GM23338 (cell line): ENCODE data around the gene IDH1. TPM values are rescaled to one million over a fixed set of nuclear protein-coding genes. Genes with fewer than 3 reads are reported as not detected.
"Not testable (repeated sequence)": the region's sequence is repeated elsewhere in the genome, so short reads cannot be mapped to it uniquely, and the experiment has no call there.

Experiments used
- ATAC-seq: fragments of 200-7000 bp; cut with Tn5 transposase; 3 replicates; pipeline ENCODE4 v1.9.1; 2020
- DNase-seq: peaks from one replicate; pipeline ENCODE4 v3.0.0-alpha.2; 2015; ENCODE audit warnings: low spot score
- H2AFZ ChIP-seq: fragments of 200-600 bp; sonication (generic); 2 replicates; pipeline ENCODE4 v1.8.0; 2016; ENCODE audit warnings: antibody characterized with exemption, mild to moderate bottlenecking, moderate library complexity
- H3F3A ChIP-seq: fragments of 200-600 bp; sonication (generic); replicated peaks from 2 replicates; pipeline ENCODE4 v1.8.0; 2017; ENCODE audit warnings: antibody characterized with exemption, mixed run types, low read depth
- H3K27ac ChIP-seq: fragments of 200-600 bp; sonication (generic); 2 replicates; pipeline ENCODE4 v1.6.1; 2016; ENCODE audit warnings: low read depth
- H3K27me3 ChIP-seq: fragments of 200-600 bp; sonication (generic); 2 replicates; pipeline ENCODE4 v1.8.0; 2016; ENCODE audit warnings: mild to moderate bottlenecking, mixed run types, moderate library complexity; ENCODE audit not compliant: insufficient read depth
- H3K36me3 ChIP-seq: fragments of 200-600 bp; sonication (generic); 2 replicates; pipeline ENCODE4 v1.8.0; 2016; ENCODE audit warnings: mild to moderate bottlenecking; ENCODE audit not compliant: insufficient read depth
- H3K4me1 ChIP-seq: fragments of 200-600 bp; sonication (generic); 2 replicates; pipeline ENCODE4 v1.8.0; 2016; ENCODE audit warnings: mild to moderate bottlenecking, moderate library complexity; ENCODE audit not compliant: insufficient read depth
- H3K4me2 ChIP-seq: fragments of 200-600 bp; sonication (generic); 2 replicates; pipeline ENCODE4 v1.7.1; 2017; ENCODE audit warnings: mixed run types
- H3K4me3 ChIP-seq: fragments of 200-600 bp; sonication (generic); 2 replicates; pipeline ENCODE4 v1.6.1; 2016; ENCODE audit warnings: mixed run types
- H3K79me2 ChIP-seq: fragments of 200-600 bp; sonication (generic); replicated peaks from 2 replicates; pipeline ENCODE4 v1.8.0; 2017; ENCODE audit warnings: mild to moderate bottlenecking; ENCODE audit not compliant: insufficient read depth
- H3K9me2 ChIP-seq: fragments of 200-600 bp; sonication (generic); 2 replicates; pipeline ENCODE4 v1.8.0; 2017; ENCODE audit not compliant: insufficient read depth
- H4K20me1 ChIP-seq: fragments of 200-600 bp; sonication (generic); replicated peaks from 2 replicates; pipeline ENCODE4 v1.8.0; 2017; ENCODE audit warnings: mild to moderate bottlenecking; ENCODE audit not compliant: insufficient read depth
- H3K27ac Mint-ChIP-seq: 2 replicates; pipeline ENCODE4 v1.8.0; 2020; ENCODE audit warnings: inconsistent platforms, mild to moderate bottlenecking, moderate library complexity, mixed read lengths
- H3K27me3 Mint-ChIP-seq: 3 replicates; pipeline ENCODE4 v1.8.0; 2022; ENCODE audit warnings: low read depth, mild to moderate bottlenecking, moderate library complexity, mixed read lengths, inconsistent platforms; ENCODE audit not compliant: insufficient read depth, poor library complexity
- H3K36me3 Mint-ChIP-seq: 3 replicates; pipeline ENCODE4 v1.8.0; 2021; ENCODE audit warnings: low read depth, mild to moderate bottlenecking, inconsistent platforms, moderate library complexity, mixed read lengths
- H3K4me1 Mint-ChIP-seq: 3 replicates; pipeline ENCODE4 v1.8.0; 2020; ENCODE audit warnings: mild to moderate bottlenecking, inconsistent platforms, mixed read lengths
- H3K4me3 Mint-ChIP-seq: 3 replicates; pipeline ENCODE4 v1.8.0; 2021; ENCODE audit warnings: moderate library complexity, mild to moderate bottlenecking, inconsistent platforms, mixed read lengths
- H3K9me3 Mint-ChIP-seq: 3 replicates; pipeline ENCODE4 v1.8.0; 2020; ENCODE audit warnings: moderate library complexity, mild to moderate bottlenecking, inconsistent platforms, mixed read lengths
- CTCF ChIP-seq, 2 experiments: fragments of 200-600 bp in 1 of 2; sonication (generic) in 1 of 2; conservative IDR thresholded peaks; 2 replicates each; pipeline versions ENCODE4 v1.5.1 to v1.6.1; 2016 to 2017; ENCODE audit warnings: antibody characterized with exemption in 2 of 2, low read depth in 2 of 2, mild to moderate bottlenecking in 2 of 2, moderate library complexity in 1 of 2
- EZH2 ChIP-seq: fragments of 200-600 bp; sonication (generic); IDR thresholded peaks from one replicate; pipeline ENCODE4 v1.8.0; 2017; ENCODE audit warnings: antibody characterized with exemption, mild to moderate bottlenecking, low read depth; ENCODE audit not compliant: unreplicated experiment
- EZH2phosphoT487 ChIP-seq: fragments of 200-600 bp; sonication (generic); IDR thresholded peaks from one replicate; pipeline ENCODE4 v1.8.1; 2018; ENCODE audit warnings: antibody characterized with exemption; ENCODE audit not compliant: unreplicated experiment
- JUNB ChIP-seq: IDR thresholded peaks from one replicate; pipeline ENCODE4 v1.6.1; 2016; ENCODE audit warnings: antibody characterized with exemption; ENCODE audit not compliant: unreplicated experiment
- POLR2AphosphoS5 ChIP-seq: IDR thresholded peaks from 2 replicates; pipeline ENCODE4 v1.6.1; 2016; ENCODE audit warnings: antibody characterized with exemption, low read depth
- ZNF114 ChIP-seq: fragments of 250-450 bp; sonication (Bioruptor Pico); IDR thresholded peaks from 2 replicates; pipeline ENCODE4 v1.5.0; 2020; ENCODE audit warnings: mild to moderate bottlenecking, moderate library complexity
- polyA plus RNA-seq: library from polyadenylated mRNA; unstranded; fragments of >200 nt; fragmentation: Nextera tagmentation; extraction: Ambion mirVana; gene quantifications from 2 replicates; pipeline ENCODE4 v1.2.1, GENCODE V29; 2016
- total RNA-seq: library from RNA; depleted of rRNA; stranded (reverse); fragments of >200 nt; shearing (Covaris generic); gene quantifications from 2 replicates; pipeline ENCODE4 v1.2.3, GENCODE V29; 2014
- TF ChIP-seq, protein P1 (sequence below): IDR thresholded peaks from 2 replicates; pipeline ENCODE4 v1.6.1; 2016; ENCODE audit warnings: antibody characterized with exemption

IDH1 gene
- total and polyA plus RNA-seq, 2 experiments from 2014 or later, result 315 to 536 TPM

- Mint-ChIP-seq H3K4me1 (no peaks in the 10 kb centered on the region; the same call in 2 of the 3 replicates), H3K4me3 (no peak overlapping the region), H3K9me3 (peaks cover 12% of the 10 kb centered on the region), H3K36me3 (peaks cover 10% of the 10 kb centered on the region), H3K27me3 (peaks cover 5% of the 10 kb centered on the region), H3K27ac (no peak overlapping the region)
- H3K27ac ChIP-seq, result no peak overlapping the region
- ATAC-seq, result no peak
- H3F3A ChIP-seq, result no peaks in the 10 kb centered on the region
- H3K4me3 ChIP-seq, result no peak overlapping the region
- H3K9me2 ChIP-seq, result peaks cover 6% of the 10 kb centered on the region; the same call in 1 of the 2 replicates
- H4K20me1 ChIP-seq, result no peaks in the 10 kb centered on the region
- no peak for DNase-seq
- H2AFZ ChIP-seq, result no peak overlapping the region
- H3K4me1 ChIP-seq, result no peaks in the 10 kb centered on the region
- H3K79me2 ChIP-seq, result no peaks in the 10 kb centered on the region
- H3K4me2 ChIP-seq, result no peak overlapping the region
- H3K36me3 ChIP-seq, result no peaks in the 10 kb centered on the region
- no peaks in the 10 kb centered on the region for H3K27me3 ChIP-seq
- no peak for TF ChIP-seq ZNF114 (CRISPR knock-in tag)
- no peak for TF ChIP-seq POLR2AphosphoS5
- TF ChIP-seq EZH2phosphoT487, result no peak
- no peak for TF ChIP-seq EZH2
- no peak for TF ChIP-seq CTCF (conservative IDR thresholded peaks at IDR 0.05; ENCODE audit: low read depth in 2 of 2)
- TF ChIP-seq, protein P1, sequence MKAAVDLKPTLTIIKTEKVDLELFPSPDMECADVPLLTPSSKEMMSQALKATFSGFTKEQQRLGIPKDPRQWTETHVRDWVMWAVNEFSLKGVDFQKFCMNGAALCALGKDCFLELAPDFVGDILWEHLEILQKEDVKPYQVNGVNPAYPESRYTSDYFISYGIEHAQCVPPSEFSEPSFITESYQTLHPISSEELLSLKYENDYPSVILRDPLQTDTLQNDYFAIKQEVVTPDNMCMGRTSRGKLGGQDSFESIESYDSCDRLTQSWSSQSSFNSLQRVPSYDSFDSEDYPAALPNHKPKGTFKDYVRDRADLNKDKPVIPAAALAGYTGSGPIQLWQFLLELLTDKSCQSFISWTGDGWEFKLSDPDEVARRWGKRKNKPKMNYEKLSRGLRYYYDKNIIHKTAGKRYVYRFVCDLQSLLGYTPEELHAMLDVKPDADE, result no peak
- no peak for TF ChIP-seq JUNB
Measured at GRCh38 chr2:208222351-208222750, 32.5 kb downstream of the IDH1 start.

DNA sequence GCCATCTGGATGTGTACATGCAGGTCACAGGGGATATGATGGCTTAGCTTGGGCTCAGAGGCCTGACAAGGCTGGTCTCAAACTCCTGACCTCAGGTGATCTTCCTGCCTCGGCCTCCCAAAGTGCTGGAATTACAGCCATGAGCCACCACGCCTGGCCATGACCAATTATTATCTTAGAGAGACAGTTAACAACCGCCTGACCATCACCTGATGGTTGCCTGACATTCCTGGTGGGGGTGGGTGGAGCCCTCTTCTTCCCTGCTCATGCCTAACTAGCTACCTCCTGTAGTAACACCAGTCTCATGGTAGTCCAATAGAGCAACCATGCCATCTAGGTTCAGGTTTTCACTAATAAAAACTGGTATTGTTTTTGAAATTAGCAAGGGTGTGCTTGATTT is 33.0 kb downstream of the IDH1 start:
- not testable (repeated sequence) for H3K4me1 ChIP-seq, H3K36me3 Mint-ChIP-seq, H4K20me1 ChIP-seq, H3K4me2 ChIP-seq, ATAC-seq, H3F3A ChIP-seq, DNase-seq, H3K9me3 Mint-ChIP-seq, H3K4me1 Mint-ChIP-seq, H3K27me3 ChIP-seq, H2AFZ ChIP-seq, H3K79me2 ChIP-seq, H3K4me3 ChIP-seq, H3K36me3 ChIP-seq, H3K27ac Mint-ChIP-seq, H3K27ac ChIP-seq, H3K4me3 Mint-ChIP-seq, H3K9me2 ChIP-seq, H3K27me3 Mint-ChIP-seq
